A549 (cell line): ENCODE results near the gene APMAP. TPM values are rescaled to one million over a fixed set of nuclear protein-coding genes. Genes with fewer than 3 reads are reported as not detected.

Experiments used
- ATAC-seq, 2 experiments: fragments of 200-7000 bp in 1 of 2; fragments of >200 bp in 1 of 2; cut with Nextera tagmentation in 1 of 2; cut with Tn5 transposase in 1 of 2; 3 replicates each; pipeline versions ENCODE4 v1.8.0 to v1.9.1; 2018 to 2020; ENCODE audit warnings: mild to moderate bottlenecking in 1 of 2, moderate library complexity in 1 of 2
- CTCF ChIA-PET: fragments of 300-600 bp; sonication (Branson Sonifier 250); formaldehyde crosslinking; extraction: SDS; loops from one replicate; lab custom pipeline; 2021; ENCODE audit warnings: antibody characterized with exemption, inconsistent platforms; lab: Yijun Ruan, JAX
- POLR2A ChIA-PET: fragments of 350-600 bp; formaldehyde crosslinking; extraction: SDS; loops from one replicate; lab custom pipeline; 2021; ENCODE audit warnings: antibody characterized with exemption, inconsistent platforms; lab: Yijun Ruan, JAX
- DNase-seq, 2 experiments: peaks; one replicate each; pipeline versions ENCODE4 v3.0.0 to v3.0.0-alpha.2; 2011 to 2016; ENCODE audit warnings: low read depth in 1 of 2, low spot score in 1 of 2
- FAIRE-seq: peaks from 2 replicates; lab custom pipeline; 2011; peaks lifted over from hg19 to GRCh38; lab: Jason Lieb, UNC
- H3K27ac ChIP-seq, 2 experiments: fragments of >200 bp; sonication (Bioruptor Twin); formaldehyde crosslinking; 3 replicates each; pipeline ENCODE4 v1.5.1; 2016 to 2017
- H3K4me1 ChIP-seq: fragments of >200 bp; sonication (Bioruptor Twin); formaldehyde crosslinking; 3 replicates; pipeline ENCODE4 v1.6.1; 2016
- H3K4me2 ChIP-seq: fragments of >200 bp; sonication (Bioruptor Twin); formaldehyde crosslinking; 3 replicates; pipeline ENCODE4 v1.6.1; 2016
- H3K4me3 ChIP-seq: fragments of >200 bp; sonication (Bioruptor Twin); formaldehyde crosslinking; 3 replicates; pipeline ENCODE4 v1.5.1; 2016
- H3K9me3 ChIP-seq: fragments of >200 bp; sonication (Bioruptor Twin); formaldehyde crosslinking; 3 replicates; pipeline ENCODE4 v1.6.1; 2016
- BHLHE40 ChIP-seq: IDR thresholded peaks from 2 replicates; pipeline ENCODE4 v1.6.1; 2012; ENCODE audit warnings: low read depth, low read length, inconsistent platforms
- CBX2 ChIP-seq: fragments of 200-600 bp; sonication (generic); IDR thresholded peaks from 2 replicates; pipeline ENCODE4 v1.6.1; 2016; ENCODE audit warnings: low read depth, mild to moderate bottlenecking, borderline replicate concordance
- CBX8 ChIP-seq: fragments of 200-600 bp; sonication (generic); IDR thresholded peaks from 2 replicates; pipeline ENCODE4 v1.6.1; 2016
- CEBPB ChIP-seq, 2 experiments: fragments of >200 bp in 1 of 2; sonication (Bioruptor Twin) in 1 of 2; formaldehyde crosslinking in 1 of 2; IDR thresholded peaks; 2 replicates each; pipeline ENCODE4 v1.6.1; 2012 to 2016
- CHD4 ChIP-seq: fragments of 200-600 bp; sonication (generic); IDR thresholded peaks from 2 replicates; pipeline ENCODE4 v1.6.1; 2016; ENCODE audit warnings: antibody characterized with exemption, mild to moderate bottlenecking, borderline replicate concordance
- EHF ChIP-seq: fragments of 250-450 bp; sonication (Bioruptor Pico); IDR thresholded peaks from 2 replicates; pipeline ENCODE4 v1.5.0; 2020; ENCODE audit warnings: mild to moderate bottlenecking
- FOXS1 ChIP-seq: fragments of 250-450 bp; sonication (Bioruptor Pico); IDR thresholded peaks from 2 replicates; pipeline ENCODE4 v1.5.0; 2020; ENCODE audit warnings: mild to moderate bottlenecking, moderate library complexity
- GATA3 ChIP-seq: IDR thresholded peaks from 2 replicates; pipeline ENCODE4 v1.6.1; 2012; ENCODE audit warnings: borderline replicate concordance
- HDAC2 ChIP-seq: fragments of 200-600 bp; sonication (generic); IDR thresholded peaks from 2 replicates; pipeline ENCODE4 v1.6.1; 2016
- HEYL ChIP-seq: fragments of 250-450 bp; sonication (Bioruptor Pico); IDR thresholded peaks from 2 replicates; pipeline ENCODE4 v1.8.0; 2021; ENCODE audit warnings: mild to moderate bottlenecking, moderate library complexity
- HOXB13 ChIP-seq: fragments of 250-450 bp; sonication (Bioruptor Pico); IDR thresholded peaks from 2 replicates; pipeline ENCODE4 v1.5.0; 2020; ENCODE audit warnings: low read depth, mild to moderate bottlenecking, moderate library complexity
- KDM1A ChIP-seq: fragments of 200-600 bp; sonication (generic); IDR thresholded peaks from 2 replicates; pipeline ENCODE4 v1.6.1; 2016; ENCODE audit warnings: low read depth, mild to moderate bottlenecking
- KDM5A ChIP-seq: fragments of 200-600 bp; sonication (generic); IDR thresholded peaks from 2 replicates; pipeline ENCODE4 v1.6.1; 2016; ENCODE audit warnings: antibody characterized with exemption, mild to moderate bottlenecking
- MAZ ChIP-seq: fragments of 150-350 bp; IDR thresholded peaks from 2 replicates; pipeline ENCODE4 v1.6.1; 2014; ENCODE audit warnings: antibody characterized with exemption, low read depth, low read length, borderline replicate concordance
- MYC ChIP-seq: IDR thresholded peaks from 2 replicates; pipeline ENCODE4 v1.6.1; 2012; ENCODE audit warnings: mild to moderate bottlenecking, inconsistent platforms, low read length, improper control_type of control experiment, borderline replicate concordance
- PHF8 ChIP-seq: fragments of 200-600 bp; sonication (generic); IDR thresholded peaks from 2 replicates; pipeline ENCODE4 v1.6.1; 2016; ENCODE audit warnings: low read depth, mild to moderate bottlenecking, antibody characterized with exemption, moderate library complexity, borderline replicate concordance
- POLR2AphosphoS2 ChIP-seq: conservative IDR thresholded peaks from 2 replicates; pipeline ENCODE4 v1.6.1; 2012; ENCODE audit warnings: low read length, improper control_type of control experiment, inconsistent platforms
- RAD21 ChIP-seq, 2 experiments: fragments of >200 bp in 1 of 2; sonication (Bioruptor Twin) in 1 of 2; formaldehyde crosslinking in 1 of 2; IDR thresholded peaks in 1 of 2; conservative IDR thresholded peaks in 1 of 2; 2 replicates in 1 of 2; 3 replicates in 1 of 2; pipeline ENCODE4 v1.6.1; 2012 to 2018; ENCODE audit warnings: inconsistent platforms in 1 of 2
- TFCP2L1 ChIP-seq: fragments of 250-450 bp; sonication (Bioruptor Pico); IDR thresholded peaks from 2 replicates; pipeline ENCODE4 v1.5.0; 2021; ENCODE audit warnings: mild to moderate bottlenecking
- TP53 ChIP-seq: fragments of 250-450 bp; sonication (Bioruptor Pico); IDR thresholded peaks from 2 replicates; pipeline ENCODE4 v1.5.0; 2021; ENCODE audit warnings: mild to moderate bottlenecking, moderate library complexity
- WGBS: methylation state at CpG from one replicate; pipeline ENCODE4 v1.1.6; 2017; ENCODE audit errors: missing lambda C conversion rate; 5-methylcytosine and 5-hydroxymethylcytosine counted together
- polyA plus RNA-seq, 4 experiments: library from polyadenylated mRNA; depleted of rRNA in 3 of 4; stranded (reverse); fragments of >200 nt; fragmentation: RNase III in 1 of 4; extraction: RNeasy Plus Mini Kit Qiagen cat#74134 plus additional on column Dnase treatment in 1 of 4; gene quantifications; 2 replicates in 3 of 4; 3 replicates in 1 of 4; pipeline ENCODE4 v1.2.3, GENCODE V29; 2011 to 2017
- TF ChIP-seq, protein P1 (sequence below): fragments of >200 bp; sonication (Bioruptor Twin); formaldehyde crosslinking; IDR thresholded peaks from 3 replicates; pipeline ENCODE4 v1.6.1; 2016
- TF ChIP-seq, protein P2 (sequence below): fragments of 250-450 bp; sonication (Bioruptor Pico); IDR thresholded peaks from 2 replicates; pipeline ENCODE4 v1.5.0; 2021; ENCODE audit warnings: mild to moderate bottlenecking, moderate library complexity, borderline replicate concordance
- TF ChIP-seq, protein P3 (sequence below): fragments of 200-600 bp; sonication (generic); IDR thresholded peaks from 2 replicates; pipeline ENCODE4 v1.6.1; 2016; ENCODE audit warnings: antibody characterized with exemption, mild to moderate bottlenecking, moderate library complexity
- TF ChIP-seq, protein P4 (sequence below): fragments of >200 bp; sonication (Bioruptor Twin); formaldehyde crosslinking; IDR thresholded peaks from 3 replicates; pipeline ENCODE4 v1.5.1; 2016

APMAP gene
- polyA plus RNA-seq, 2 of the 4 experiments (the other 2 are of a cell fraction): 113 to 141 TPM

DNA sequence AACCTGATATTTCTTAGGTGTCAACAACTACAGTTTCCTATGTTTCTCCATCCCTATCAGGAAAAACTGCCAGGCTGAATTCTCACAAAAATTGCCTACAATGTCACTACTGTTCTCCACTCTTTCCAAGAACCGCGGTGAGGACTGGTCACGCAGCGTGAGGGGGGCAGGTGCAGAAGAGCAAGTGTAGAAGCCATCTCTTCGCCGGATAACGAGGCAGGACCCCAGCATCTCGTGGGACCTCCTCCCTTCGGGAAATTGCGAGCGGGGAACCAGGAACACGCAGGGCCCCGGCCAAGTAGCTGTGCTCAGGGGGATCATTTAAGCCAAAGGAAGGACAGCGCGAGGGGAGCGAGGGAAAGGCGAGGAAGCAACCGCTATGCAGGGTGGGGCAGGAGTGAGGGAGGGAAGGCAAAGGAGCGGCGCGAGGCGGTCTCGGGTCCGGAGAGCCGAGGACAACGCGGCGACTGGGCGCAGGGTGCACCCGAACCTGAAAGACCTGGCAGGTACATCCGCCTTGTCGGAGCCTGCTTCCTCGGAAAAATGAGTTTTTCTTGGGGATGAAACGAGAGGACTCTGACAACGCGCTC is 559 bp downstream of the APMAP start:
- FAIRE-seq (no peak), ATAC-seq (peak; percentile 44 to 59), DNase-seq (peak in 1 of 2 experiments; percentile 28)
- H3K9me3 ChIP-seq: no peaks in the 10 kb centered on the region
- H3K4me2 ChIP-seq: peak overlapping the region; percentile 84
- H3K4me1 ChIP-seq: peaks cover 40% of the 10 kb centered on the region
- peak overlapping the region; percentile 85 for H3K4me3 ChIP-seq
- TF ChIP-seq CBX2 (no peak), CHD4 (no peak), CBX8 (no peak), TFCP2L1 (no peak), CEBPB (IDR thresholded peaks at IDR 0.05) (no peak), EHF (no peak), HDAC2 (no peak), HEYL (CRISPR knock-in tag) (no peak), PHF8 (no peak)
- POLR2A ChIA-PET: interaction anchor here (1.0 kb wide), 3 partner anchors 256 to 415 kb away, joined by 3 read pairs; partner anchors contain the start of genes GINS1 and PYGB
- peak overlapping the region; percentile 86 to 95 for H3K27ac ChIP-seq
- CTCF ChIA-PET: interaction anchor here (0.6 to 9.1 kb wide), 6 partner anchors 22 to 406 kb away, joined by 3 to 130 read pairs (median 32); partner anchors contain the start of genes ACSS1 and ENTPD6
- WGBS: 1% methylated on average over 36 of the region's 36 CpGs

DNA sequence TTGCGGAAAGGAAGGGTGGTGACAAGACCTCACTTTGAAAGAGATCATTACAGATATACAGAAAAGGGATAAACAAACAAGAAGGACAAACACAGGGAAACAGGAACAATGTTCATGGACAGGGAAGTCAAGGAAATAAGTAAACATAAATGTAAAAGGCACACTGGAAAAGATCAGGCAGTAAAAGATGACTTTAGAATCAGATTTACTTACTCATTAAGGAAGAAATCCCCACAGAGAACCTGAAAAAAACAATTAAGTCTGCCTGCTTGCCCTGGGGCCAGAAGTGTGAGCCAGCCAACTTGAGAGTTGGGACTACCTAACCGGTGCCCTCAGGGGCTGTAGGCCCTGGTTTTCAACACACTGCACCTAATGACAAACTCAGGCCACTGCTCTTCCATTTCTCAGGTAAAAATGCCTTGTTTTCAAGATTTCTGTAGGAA is 1.7 kb downstream of the APMAP start:
- no peak for ATAC-seq
- TF ChIP-seq BHLHE40: no peak
- TF ChIP-seq KDM1A: no peak
- TF ChIP-seq CEBPB (IDR thresholded peaks at IDR 0.05): no peak
- no peak for TF ChIP-seq MAZ
- no peak for TF ChIP-seq HOXB13 (CRISPR knock-in tag)
- TF ChIP-seq, protein P1, sequence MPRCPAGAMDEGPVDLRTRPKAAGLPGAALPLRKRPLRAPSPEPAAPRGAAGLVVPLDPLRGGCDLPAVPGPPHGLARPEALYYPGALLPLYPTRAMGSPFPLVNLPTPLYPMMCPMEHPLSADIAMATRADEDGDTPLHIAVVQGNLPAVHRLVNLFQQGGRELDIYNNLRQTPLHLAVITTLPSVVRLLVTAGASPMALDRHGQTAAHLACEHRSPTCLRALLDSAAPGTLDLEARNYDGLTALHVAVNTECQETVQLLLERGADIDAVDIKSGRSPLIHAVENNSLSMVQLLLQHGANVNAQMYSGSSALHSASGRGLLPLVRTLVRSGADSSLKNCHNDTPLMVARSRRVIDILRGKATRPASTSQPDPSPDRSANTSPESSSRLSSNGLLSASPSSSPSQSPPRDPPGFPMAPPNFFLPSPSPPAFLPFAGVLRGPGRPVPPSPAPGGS: no peak
- no peak for TF ChIP-seq POLR2AphosphoS2
- TF ChIP-seq, protein P2, sequence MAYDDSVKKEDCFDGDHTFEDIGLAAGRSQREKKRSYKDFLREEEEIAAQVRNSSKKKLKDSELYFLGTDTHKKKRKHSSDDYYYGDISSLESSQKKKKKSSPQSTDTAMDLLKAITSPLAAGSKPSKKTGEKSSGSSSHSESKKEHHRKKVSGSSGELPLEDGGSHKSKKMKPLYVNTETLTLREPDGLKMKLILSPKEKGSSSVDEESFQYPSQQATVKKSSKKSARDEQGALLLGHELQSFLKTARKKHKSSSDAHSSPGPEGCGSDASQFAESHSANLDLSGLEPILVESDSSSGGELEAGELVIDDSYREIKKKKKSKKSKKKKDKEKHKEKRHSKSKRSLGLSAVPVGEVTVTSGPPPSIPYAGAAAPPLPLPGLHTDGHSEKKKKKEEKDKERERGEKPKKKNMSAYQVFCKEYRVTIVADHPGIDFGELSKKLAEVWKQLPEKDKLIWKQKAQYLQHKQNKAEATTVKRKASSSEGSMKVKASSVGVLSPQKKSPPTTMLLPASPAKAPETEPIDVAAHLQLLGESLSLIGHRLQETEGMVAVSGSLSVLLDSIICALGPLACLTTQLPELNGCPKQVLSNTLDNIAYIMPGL (CRISPR knock-in tag): no peak
- no peak for TF ChIP-seq CBX8
- TF ChIP-seq, all 56 proteins: peak for 0
- ChIA-PET POLR2A (no interaction called here), CTCF (interaction anchor here (1.5 kb wide), 1 partner anchor 21 kb away, joined by 4 read pairs; no protein-coding TSS in a partner anchor)
- H3K4me2 ChIP-seq: peak overlapping the region; percentile 84
- DNase-seq: no peak
- no peaks in the 10 kb centered on the region for H3K9me3 ChIP-seq
- FAIRE-seq: no peak
- 96% methylated on average over 2 of the region's 2 CpGs for WGBS
- H3K4me3 ChIP-seq: no peak overlapping the region; the same call in 2 of the 3 replicates
- no peak overlapping the region for H3K27ac ChIP-seq
- peaks cover 33% of the 10 kb centered on the region for H3K4me1 ChIP-seq

DNA sequence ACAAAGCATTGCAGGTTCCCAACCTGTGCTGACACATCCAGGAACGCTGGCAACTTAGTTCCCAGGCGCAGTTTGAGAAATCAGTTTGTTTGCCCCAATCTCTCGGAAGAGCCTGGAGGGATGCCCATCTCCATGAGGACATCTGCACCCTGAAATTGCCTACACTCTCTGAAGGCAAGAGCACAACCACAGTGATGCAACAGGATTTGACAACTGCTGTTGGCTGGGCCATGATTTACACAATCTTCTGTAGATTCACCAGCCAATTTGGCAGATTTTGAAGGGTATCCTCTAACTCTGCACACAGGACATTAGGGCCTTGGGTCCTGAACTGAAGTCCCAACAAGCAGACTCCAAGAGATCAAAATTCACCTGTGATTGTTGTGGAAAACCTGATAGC is 3.4 kb downstream of the APMAP start:
- CTCF ChIA-PET: interaction anchor here (1.5 kb wide), 1 partner anchor 9 kb away, joined by 5 read pairs; no protein-coding TSS in a partner anchor
- no peak for DNase-seq
- WGBS: 93% methylated on average over 3 of the region's 3 CpGs
- no peak overlapping the region for H3K4me2 ChIP-seq
- H3K4me1 ChIP-seq: peaks cover 24% of the 10 kb centered on the region
- no peak for FAIRE-seq
- H3K27ac ChIP-seq: no peak overlapping the region
- ATAC-seq: no peak
- no peak overlapping the region for H3K4me3 ChIP-seq
- no peaks in the 10 kb centered on the region for H3K9me3 ChIP-seq
- POLR2A ChIA-PET: no interaction called here
- no peak for TF ChIP-seq MAZ
- TF ChIP-seq, protein P3, sequence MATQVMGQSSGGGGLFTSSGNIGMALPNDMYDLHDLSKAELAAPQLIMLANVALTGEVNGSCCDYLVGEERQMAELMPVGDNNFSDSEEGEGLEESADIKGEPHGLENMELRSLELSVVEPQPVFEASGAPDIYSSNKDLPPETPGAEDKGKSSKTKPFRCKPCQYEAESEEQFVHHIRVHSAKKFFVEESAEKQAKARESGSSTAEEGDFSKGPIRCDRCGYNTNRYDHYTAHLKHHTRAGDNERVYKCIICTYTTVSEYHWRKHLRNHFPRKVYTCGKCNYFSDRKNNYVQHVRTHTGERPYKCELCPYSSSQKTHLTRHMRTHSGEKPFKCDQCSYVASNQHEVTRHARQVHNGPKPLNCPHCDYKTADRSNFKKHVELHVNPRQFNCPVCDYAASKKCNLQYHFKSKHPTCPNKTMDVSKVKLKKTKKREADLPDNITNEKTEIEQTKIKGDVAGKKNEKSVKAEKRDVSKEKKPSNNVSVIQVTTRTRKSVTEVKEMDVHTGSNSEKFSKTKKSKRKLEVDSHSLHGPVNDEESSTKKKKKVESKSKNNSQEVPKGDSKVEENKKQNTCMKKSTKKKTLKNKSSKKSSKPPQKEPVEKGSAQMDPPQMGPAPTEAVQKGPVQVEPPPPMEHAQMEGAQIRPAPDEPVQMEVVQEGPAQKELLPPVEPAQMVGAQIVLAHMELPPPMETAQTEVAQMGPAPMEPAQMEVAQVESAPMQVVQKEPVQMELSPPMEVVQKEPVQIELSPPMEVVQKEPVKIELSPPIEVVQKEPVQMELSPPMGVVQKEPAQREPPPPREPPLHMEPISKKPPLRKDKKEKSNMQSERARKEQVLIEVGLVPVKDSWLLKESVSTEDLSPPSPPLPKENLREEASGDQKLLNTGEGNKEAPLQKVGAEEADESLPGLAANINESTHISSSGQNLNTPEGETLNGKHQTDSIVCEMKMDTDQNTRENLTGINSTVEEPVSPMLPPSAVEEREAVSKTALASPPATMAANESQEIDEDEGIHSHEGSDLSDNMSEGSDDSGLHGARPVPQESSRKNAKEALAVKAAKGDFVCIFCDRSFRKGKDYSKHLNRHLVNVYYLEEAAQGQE: no peak
- TF ChIP-seq, protein P4, sequence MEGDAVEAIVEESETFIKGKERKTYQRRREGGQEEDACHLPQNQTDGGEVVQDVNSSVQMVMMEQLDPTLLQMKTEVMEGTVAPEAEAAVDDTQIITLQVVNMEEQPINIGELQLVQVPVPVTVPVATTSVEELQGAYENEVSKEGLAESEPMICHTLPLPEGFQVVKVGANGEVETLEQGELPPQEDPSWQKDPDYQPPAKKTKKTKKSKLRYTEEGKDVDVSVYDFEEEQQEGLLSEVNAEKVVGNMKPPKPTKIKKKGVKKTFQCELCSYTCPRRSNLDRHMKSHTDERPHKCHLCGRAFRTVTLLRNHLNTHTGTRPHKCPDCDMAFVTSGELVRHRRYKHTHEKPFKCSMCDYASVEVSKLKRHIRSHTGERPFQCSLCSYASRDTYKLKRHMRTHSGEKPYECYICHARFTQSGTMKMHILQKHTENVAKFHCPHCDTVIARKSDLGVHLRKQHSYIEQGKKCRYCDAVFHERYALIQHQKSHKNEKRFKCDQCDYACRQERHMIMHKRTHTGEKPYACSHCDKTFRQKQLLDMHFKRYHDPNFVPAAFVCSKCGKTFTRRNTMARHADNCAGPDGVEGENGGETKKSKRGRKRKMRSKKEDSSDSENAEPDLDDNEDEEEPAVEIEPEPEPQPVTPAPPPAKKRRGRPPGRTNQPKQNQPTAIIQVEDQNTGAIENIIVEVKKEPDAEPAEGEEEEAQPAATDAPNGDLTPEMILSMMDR: no peak
- no peak for TF ChIP-seq KDM1A
- no peak for TF ChIP-seq KDM5A
- no peak for TF ChIP-seq FOXS1
- no peak for TF ChIP-seq TFCP2L1
- no peak for TF ChIP-seq GATA3
- no peak for TF ChIP-seq RAD21 (conservative IDR thresholded peaks at IDR 0.05 in 1 of 2, IDR thresholded peaks at IDR 0.05 in 1 of 2)
- TF ChIP-seq TP53 (CRISPR knock-in tag): no peak
- TF ChIP-seq MYC: no peak
- no peak for TF ChIP-seq PHF8
- no peak for TF ChIP-seq CEBPB (IDR thresholded peaks at IDR 0.05)
